GM12865 (cell line): Measurements from ENCODE around the gene NISCH.

Source experiments
- DNase-seq: peaks from one replicate; pipeline ENCODE4 v3.0.0; 2010; ENCODE audit warnings: low read depth
- H3K4me3 ChIP-seq: 2 replicates; pipeline ENCODE4 v1.5.1; 2011; ENCODE audit warnings: mild to moderate bottlenecking, low read depth, low read length, control low read depth
- TF ChIP-seq, protein P1 (sequence below): IDR thresholded peaks from 2 replicates; pipeline ENCODE4 v1.5.1; 2011; ENCODE audit warnings: low read length, control low read depth, low read depth, inconsistent platforms; ENCODE audit not compliant: insufficient read depth; ENCODE audit errors: missing control alignments

NISCH gene

DNA sequence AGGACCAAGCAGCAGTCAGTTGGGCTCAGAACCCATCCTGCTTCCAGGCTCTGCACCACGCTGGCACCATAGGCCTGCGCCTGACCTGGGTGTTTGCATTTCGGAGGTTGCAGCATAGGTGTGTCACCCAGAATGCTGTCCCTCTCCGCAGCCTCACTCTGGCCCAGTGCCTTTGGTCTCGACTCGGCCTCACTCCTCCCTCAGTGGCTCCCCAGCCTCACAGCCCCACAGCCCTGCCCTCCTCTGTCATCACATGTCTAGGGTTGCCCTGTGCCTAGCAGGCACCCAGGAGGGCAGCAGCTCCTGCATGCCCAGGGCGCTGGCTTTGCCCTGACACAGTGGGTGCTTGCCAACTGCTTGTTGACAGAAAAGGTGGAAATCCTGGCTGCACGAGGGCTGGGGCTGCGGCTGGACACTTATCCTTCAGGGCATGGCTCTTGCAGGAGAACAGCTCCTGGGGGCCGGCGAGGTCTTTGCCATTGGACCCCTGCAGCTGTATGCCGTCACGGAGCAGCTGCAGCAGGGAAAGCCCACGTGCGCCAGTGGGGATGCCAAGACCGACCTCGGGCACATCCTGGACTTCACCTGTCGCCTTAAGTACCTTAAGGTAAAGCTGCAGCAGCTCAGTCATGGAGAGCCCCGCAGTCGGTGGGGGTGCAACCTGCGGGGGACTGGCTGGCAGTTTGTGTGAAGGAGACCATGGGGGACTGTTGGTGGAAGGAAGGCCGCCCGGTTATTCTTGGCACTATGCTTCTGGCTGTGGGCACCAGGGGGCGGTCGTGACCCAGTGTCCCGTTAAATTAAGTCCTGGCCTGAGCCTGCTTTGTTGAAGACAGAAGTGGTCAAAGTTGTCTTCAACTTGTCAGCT is 16.2 kb downstream of the NISCH start:
- TF ChIP-seq, protein P1, sequence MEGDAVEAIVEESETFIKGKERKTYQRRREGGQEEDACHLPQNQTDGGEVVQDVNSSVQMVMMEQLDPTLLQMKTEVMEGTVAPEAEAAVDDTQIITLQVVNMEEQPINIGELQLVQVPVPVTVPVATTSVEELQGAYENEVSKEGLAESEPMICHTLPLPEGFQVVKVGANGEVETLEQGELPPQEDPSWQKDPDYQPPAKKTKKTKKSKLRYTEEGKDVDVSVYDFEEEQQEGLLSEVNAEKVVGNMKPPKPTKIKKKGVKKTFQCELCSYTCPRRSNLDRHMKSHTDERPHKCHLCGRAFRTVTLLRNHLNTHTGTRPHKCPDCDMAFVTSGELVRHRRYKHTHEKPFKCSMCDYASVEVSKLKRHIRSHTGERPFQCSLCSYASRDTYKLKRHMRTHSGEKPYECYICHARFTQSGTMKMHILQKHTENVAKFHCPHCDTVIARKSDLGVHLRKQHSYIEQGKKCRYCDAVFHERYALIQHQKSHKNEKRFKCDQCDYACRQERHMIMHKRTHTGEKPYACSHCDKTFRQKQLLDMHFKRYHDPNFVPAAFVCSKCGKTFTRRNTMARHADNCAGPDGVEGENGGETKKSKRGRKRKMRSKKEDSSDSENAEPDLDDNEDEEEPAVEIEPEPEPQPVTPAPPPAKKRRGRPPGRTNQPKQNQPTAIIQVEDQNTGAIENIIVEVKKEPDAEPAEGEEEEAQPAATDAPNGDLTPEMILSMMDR: peak; percentile 72
- peak; percentile 58 for DNase-seq

DNA sequence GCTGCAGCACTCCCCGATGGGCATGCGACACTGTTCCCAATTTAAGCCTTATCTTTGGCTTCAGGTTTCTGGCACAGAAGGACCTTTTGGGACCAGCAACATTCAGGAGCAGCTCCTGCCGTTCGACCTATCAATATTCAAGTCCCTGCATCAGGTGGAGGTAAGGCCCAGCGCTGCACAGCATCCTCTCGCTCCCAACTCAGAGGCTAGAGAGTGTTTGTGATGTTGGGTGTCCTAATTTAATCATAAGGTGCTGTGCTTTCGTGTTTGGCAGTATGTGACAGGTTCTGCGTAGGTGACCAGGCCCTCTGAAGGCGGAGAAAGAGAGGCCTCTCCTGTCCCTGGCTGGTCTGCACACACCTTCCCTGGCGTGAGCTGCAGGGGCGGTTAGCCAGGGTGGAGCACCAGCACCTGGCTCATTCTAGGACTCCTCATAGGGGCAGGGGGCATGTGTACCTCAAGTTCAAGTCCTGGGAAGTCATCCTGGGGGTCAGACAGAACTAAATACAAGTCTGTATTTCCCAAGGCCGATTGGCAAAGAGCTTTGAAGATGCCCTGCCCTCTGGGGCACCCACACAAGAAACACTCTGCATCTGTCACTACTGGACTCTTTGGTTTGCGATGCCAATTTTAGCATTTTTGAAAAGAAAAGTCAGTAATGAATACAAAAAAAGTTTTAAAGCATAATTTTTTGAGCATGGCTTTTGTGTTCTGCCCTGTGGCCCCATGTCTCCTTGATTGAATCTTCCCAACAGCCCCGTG is 17.0 kb downstream of the NISCH start:
- no peak overlapping the region for H3K4me3 ChIP-seq
- TF ChIP-seq, protein P1: no peak
- DNase-seq: no peak

More for the DNA sequence above, 16.2 kb downstream of the NISCH start:
- H3K4me3 ChIP-seq: no peak overlapping the region

DNA sequence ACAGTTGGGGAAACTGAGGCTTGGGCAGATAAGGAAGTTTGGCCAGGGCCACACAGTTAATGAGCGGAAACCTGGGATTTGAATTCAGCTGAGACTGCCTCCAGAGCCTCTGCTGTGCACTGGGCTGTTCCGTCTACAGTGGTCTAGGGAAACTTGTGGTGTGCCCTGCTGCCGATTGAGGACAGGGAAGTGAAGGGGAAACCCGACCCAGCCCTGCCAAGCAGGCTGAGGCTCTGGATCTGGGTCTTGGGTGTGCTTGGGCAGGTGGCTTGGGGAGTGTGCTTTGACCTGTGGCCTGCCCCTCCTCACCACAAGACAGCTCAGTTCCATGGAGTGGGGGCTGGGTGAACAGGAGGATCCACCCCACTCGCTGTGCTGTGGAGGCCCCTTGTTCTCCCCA is 17.6 kb downstream of the NISCH start:
- TF ChIP-seq, protein P1: no peak
- H3K4me3 ChIP-seq: no peak overlapping the region
- DNase-seq: no peak

DNA sequence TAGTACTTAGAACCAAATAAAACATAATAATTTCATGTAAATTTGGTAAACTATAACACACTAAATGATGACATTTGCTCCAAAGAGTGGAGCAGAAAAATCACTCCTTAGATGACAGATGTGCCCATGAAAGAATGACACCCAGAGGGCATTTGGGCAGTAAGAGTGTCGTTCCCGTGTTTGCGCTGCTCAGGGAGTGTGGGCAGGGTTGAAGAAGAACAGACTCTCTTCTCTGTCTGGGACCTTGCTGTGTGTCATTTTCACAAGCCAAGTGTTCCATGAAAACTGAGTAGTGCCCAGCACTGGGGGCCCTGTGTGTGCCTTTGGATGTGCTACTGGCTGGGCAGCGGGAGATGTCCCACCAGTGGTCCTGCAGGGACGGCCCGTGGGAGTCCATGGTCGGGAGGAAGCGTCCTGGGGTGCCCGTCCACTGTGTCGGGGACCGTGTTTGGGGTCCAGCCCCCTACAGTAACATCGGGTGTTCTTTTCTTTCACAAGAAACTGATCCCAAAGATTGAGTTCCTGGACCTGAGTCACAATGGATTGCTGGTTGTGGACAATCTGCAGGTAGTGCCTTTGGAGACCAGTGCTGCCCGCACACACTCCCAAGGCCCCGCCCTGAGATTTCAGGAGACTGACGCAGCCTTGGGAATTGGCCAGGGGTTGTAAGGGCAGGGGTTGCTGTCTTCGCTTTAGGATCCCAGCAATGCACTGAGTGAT is 21.8 kb downstream of the NISCH start:
- TF ChIP-seq, protein P1: no peak
- no peak overlapping the region for H3K4me3 ChIP-seq
- DNase-seq: no peak

DNA sequence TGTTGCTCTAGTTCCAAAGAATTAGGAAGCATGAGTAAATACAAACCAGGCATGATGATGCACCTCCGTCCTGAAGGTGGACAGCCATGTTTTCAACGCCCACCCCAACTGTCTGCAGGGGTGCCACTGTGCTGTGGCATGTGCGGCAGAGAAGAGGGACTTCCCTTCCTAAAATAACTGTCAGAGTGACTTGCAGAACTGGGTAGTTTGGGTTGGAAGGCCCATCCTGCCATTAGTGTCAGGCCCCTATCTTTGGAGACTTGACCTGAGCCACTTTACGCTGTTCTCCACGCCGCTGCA is 22.3 kb downstream of the NISCH start:
- TF ChIP-seq, protein P1: no peak
- DNase-seq: no peak
- no peak overlapping the region for H3K4me3 ChIP-seq

DNA sequence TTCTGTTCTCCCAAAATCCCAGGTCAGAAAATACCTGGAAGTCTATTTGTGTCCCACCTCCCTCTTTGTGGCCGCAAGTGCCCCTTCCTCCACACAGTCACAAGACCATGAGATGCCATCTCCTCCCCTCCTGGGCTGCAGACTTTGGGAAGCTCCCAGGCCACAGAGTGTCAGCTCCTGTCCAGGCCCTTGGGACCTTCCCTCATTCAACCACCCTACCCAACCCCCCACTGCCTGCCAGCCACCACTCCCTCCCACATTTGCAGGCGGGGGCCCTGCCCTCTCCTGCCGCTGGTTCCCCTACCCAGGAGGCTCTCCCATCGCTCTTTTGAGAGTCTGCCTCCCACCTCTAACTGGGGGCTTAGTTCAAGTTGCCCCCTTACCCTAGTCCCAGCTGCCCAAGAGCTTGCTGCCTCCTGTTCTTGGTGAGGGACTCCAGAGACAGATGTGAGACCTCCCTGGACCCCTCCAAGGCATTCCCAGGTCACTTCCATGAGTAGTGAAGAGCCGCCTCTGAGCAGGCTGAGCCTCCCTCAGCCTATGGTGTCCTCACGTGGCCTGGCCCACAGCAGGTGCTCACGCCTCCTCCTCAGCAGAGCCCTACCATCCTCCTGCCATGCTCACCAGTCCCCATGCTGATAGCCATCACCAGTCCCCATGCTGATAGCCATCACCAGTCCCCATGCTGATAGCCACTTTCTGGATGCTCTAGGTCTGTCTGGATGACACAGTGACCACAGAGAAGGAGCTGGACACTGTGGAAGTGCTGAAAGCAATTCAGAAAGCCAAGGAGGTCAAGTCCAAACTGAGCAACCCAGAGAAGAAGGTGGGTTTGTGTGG is 23.9 kb downstream of the NISCH start:
- DNase-seq: no peak
- H3K4me3 ChIP-seq: no peak overlapping the region
- TF ChIP-seq, protein P1: no peak
